Measurements from ENCODE around the gene USP33. TPM values are rescaled to one million over a fixed set of nuclear protein-coding genes. Genes with fewer than 3 reads are reported as not detected.
"Not testable (repeated sequence)": the region's sequence is repeated elsewhere in the genome, so short reads cannot be mapped to it uniquely, and the experiment has no call there.

USP33 gene
- 63.7 TPM for total RNA-seq

- DNase-seq (ENCODE audit: low spot score): peak; percentile 91
Observed at GRCh38 chr1:77759071-77760028, at the start of gene USP33. Gene USP33 (minus strand): TSS chr1:77759852. CDS start chr1:77741697, 18,155 bp downstream.

- no peak for DNase-seq (ENCODE audit: low spot score)
Observed at GRCh38 chr1:77803371-77803770, 43.7 kb upstream of the USP33 start.

- DNase-seq (ENCODE audit: low spot score): no peak
Observed at GRCh38 chr1:77802026-77802425, 42.4 kb upstream of the USP33 start.

GRCh38 chr1:77797991-77798390, 38.3 kb upstream of the USP33 start:
- no peak for DNase-seq (ENCODE audit: low spot score)

GRCh38 chr1:77796695-77797405, 37.2 kb upstream of the USP33 start:
- DNase-seq (ENCODE audit: low spot score): no peak

GRCh38 chr1:77794550-77794949, 34.9 kb upstream of the USP33 start:
- DNase-seq (ENCODE audit: low spot score): no peak

GRCh38 chr1:77786093-77786741, 26.6 kb upstream of the USP33 start:
- not testable (repeated sequence) for DNase-seq (ENCODE audit: low spot score)

- no peak for DNase-seq (ENCODE audit: low spot score)
Observed at GRCh38 chr1:77783141-77783540, 23.5 kb upstream of the USP33 start.

- DNase-seq (ENCODE audit: low spot score): no peak
Observed at GRCh38 chr1:77781683-77782082, 22.0 kb upstream of the USP33 start.

GRCh38 chr1:77779529-77780281, 20.1 kb upstream of the USP33 start, which contains the start of gene MIGA1:
Gene MIGA1 (plus strand): TSS chr1:77779649. CDS start chr1:77783253, 3,604 bp downstream.
- DNase-seq (ENCODE audit: low spot score): peak; percentile 92

- no peak for DNase-seq (ENCODE audit: low spot score)
Observed at GRCh38 chr1:77776007-77776700, 16.5 kb upstream of the USP33 start.

GRCh38 chr1:77768006-77768405, 8.4 kb upstream of the USP33 start:
- no peak for DNase-seq (ENCODE audit: low spot score)

GRCh38 chr1:77762072-77762476, 2.4 kb upstream of the USP33 start:
- no peak for DNase-seq (ENCODE audit: low spot score)

GRCh38 chr1:77757603-77758002, 2.0 kb downstream of the USP33 start:
- DNase-seq (ENCODE audit: low spot score): no peak

GRCh38 chr1:77757066-77757584, 2.5 kb downstream of the USP33 start:
- DNase-seq (ENCODE audit: low spot score): no peak

GRCh38 chr1:77756052-77756754, 3.4 kb downstream of the USP33 start:
- DNase-seq (ENCODE audit: low spot score): no peak

- DNase-seq (ENCODE audit: low spot score): not testable (repeated sequence)
Observed at GRCh38 chr1:77749489-77749888, 10.2 kb downstream of the USP33 start.

GRCh38 chr1:77744576-77744975, 15.1 kb downstream of the USP33 start:
- DNase-seq (ENCODE audit: low spot score): no peak

- no peak for DNase-seq (ENCODE audit: low spot score)
Observed at GRCh38 chr1:77742011-77742555, 17.6 kb downstream of the USP33 start.

GRCh38 chr1:77741316-77741715, 18.3 kb downstream of the USP33 start:
- DNase-seq (ENCODE audit: low spot score): no peak

All from ureter (tissue), 1 donor.